Fibroblast of gingiva (primary cell): Measurements from ENCODE around the gene AURKAIP1.

Experiments
- DNase-seq: peaks from one replicate; pipeline ENCODE4 v3.0.0-alpha.2; 2011; ENCODE audit warnings: low read depth

The AURKAIP1 gene

GRCh38 chr1:1346501-1346890 is 28.5 kb downstream of the AURKAIP1 start:
- no peak for DNase-seq

- no peak for DNase-seq
Observed at GRCh38 chr1:1345860-1346500, 29.0 kb downstream of the AURKAIP1 start.

GRCh38 chr1:1345384-1345783 is 29.6 kb downstream of the AURKAIP1 start:
- no peak for DNase-seq

- DNase-seq: no peak
Observed at GRCh38 chr1:1344655-1345361, 30.2 kb downstream of the AURKAIP1 start.

- DNase-seq: no peak
Observed at GRCh38 chr1:1343811-1344421, 31.1 kb downstream of the AURKAIP1 start.

GRCh38 chr1:1342584-1343115 is 32.4 kb downstream of the AURKAIP1 start:
- no peak for DNase-seq

- DNase-seq: no peak
Observed at GRCh38 chr1:1342061-1342562, 32.9 kb downstream of the AURKAIP1 start.

GRCh38 chr1:1341549-1342021 is 33.4 kb downstream of the AURKAIP1 start:
- DNase-seq: no peak

GRCh38 chr1:1340791-1341548 is 34.0 kb downstream of the AURKAIP1 start:
- DNase-seq: no peak

- DNase-seq: no peak
Observed at GRCh38 chr1:1340185-1340584, 34.8 kb downstream of the AURKAIP1 start.

- no peak for DNase-seq
Observed at GRCh38 chr1:1338278-1338677, 36.7 kb downstream of the AURKAIP1 start.

GRCh38 chr1:1337793-1338147 is 37.2 kb downstream of the AURKAIP1 start:
- no peak for DNase-seq

GRCh38 chr1:1336931-1337792 is 37.8 kb downstream of the AURKAIP1 start:
- DNase-seq: no peak

- DNase-seq: no peak
Observed at GRCh38 chr1:1336446-1336845, 38.6 kb downstream of the AURKAIP1 start.

GRCh38 chr1:1335792-1336248 is 39.2 kb downstream of the AURKAIP1 start:
- DNase-seq: no peak

- no peak for DNase-seq
Observed at GRCh38 chr1:1335283-1335682, 39.7 kb downstream of the AURKAIP1 start.

GRCh38 chr1:1334835-1335234 is 40.2 kb downstream of the AURKAIP1 start:
- no peak for DNase-seq

- no peak for DNase-seq
Observed at GRCh38 chr1:1333551-1334241, 41.3 kb downstream of the AURKAIP1 start.

GRCh38 chr1:1332774-1333480 is 42.1 kb downstream of the AURKAIP1 start:
- no peak for DNase-seq
